ENCODE data around the gene PCDHGC4. TPM values are rescaled to one million over a fixed set of nuclear protein-coding genes. Genes with fewer than 3 reads are reported as not detected.

Gene PCDHGC4
- total and polyA plus RNA-seq, 2 donors (not counting 3 experiments of a cell fraction or from before 2014, with no cell fraction given), result 0.25 to 2.1 TPM

DNA sequence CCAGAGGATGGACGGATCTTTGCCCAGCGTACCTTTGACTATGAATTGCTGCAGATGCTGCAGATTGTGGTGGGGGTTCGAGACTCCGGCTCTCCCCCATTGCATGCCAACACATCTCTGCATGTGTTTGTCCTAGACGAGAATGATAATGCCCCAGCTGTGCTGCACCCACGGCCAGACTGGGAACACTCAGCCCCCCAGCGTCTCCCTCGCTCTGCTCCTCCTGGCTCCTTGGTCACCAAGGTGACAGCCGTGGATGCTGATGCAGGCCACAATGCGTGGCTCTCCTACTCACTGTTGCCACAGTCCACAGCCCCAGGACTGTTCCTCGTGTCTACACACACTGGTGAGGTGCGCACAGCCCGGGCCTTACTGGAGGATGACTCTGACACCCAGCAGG is 5.9 kb downstream of the PCDHGC4 start:
- dilution Hi-C loops (cut with MboI; ENCODE audit: extremely low pct_ligation_motif_present, low sequenced_read_pairs) (no loop called here), intact Hi-C loops (cut with micrococcal nuclease) (no loop called here)
- Histone ChIP-seq H3K36me3 (ENCODE audit: control insufficient read depth in 2 of 2, extremely low read depth in 1 of 2, insufficient read depth in 2 of 2, low read length in 2 of 2) (no peaks in the 10 kb centered on the region), H3K9ac (replicated peaks; ENCODE audit: extremely low read depth, insufficient read depth, low read length) (no peak overlapping the region), H3K9me1 (replicated peaks; ENCODE audit: control insufficient read depth, extremely low read depth, insufficient read depth, low read length) (no peaks in the 10 kb centered on the region), H3K4me3 (replicated peaks in 1 of 3; ENCODE audit: insufficient read depth in 1 of 3, low read depth in 1 of 3, low read length in 3 of 3) (no peak overlapping the region), H3K79me2 (ENCODE audit: control insufficient read depth, insufficient read depth, low read length) (no peaks in the 10 kb centered on the region), H2AFZ (ENCODE audit: low read depth, low read length) (no peak overlapping the region), H3K9me3 (replicated peaks; ENCODE audit: control insufficient read depth, insufficient read depth, low read length) (no peaks in the 10 kb centered on the region), H3K27me3 (ENCODE audit: control insufficient read depth in 2 of 2, insufficient read depth in 2 of 2, low read length in 2 of 2) (peaks cover 10 to 25% of the 10 kb centered on the region in 2 experiments), H3K27ac (ENCODE audit: insufficient read depth, low read depth, low read length) (no peak overlapping the region), H4K20me1 (replicated peaks; ENCODE audit: control insufficient read depth, extremely low read depth, insufficient read depth, low read length) (no peaks in the 10 kb centered on the region), H3K4me2 (ENCODE audit: insufficient read depth, low read length) (no peak overlapping the region), H3K4me1 (ENCODE audit: control insufficient read depth, extremely low read depth, insufficient read depth, low read length) (no peaks in the 10 kb centered on the region)
- CTCF ChIA-PET, result interaction anchor here (1.1 to 1.6 kb wide), 2 partner anchors 15 to 60 kb away, joined by 3 to 6 read pairs; partner anchors contain the start of genes PCDHGA12 and PCDHGC3
- no peak for TF ChIP-seq EZH2 (IDR thresholded peaks at IDR 0.05; ENCODE audit: borderline replicate concordance, low read depth, low read length, severe bottlenecking)
- no peak for TF ChIP-seq GATA2 (IDR thresholded peaks at IDR 0.05; ENCODE audit: insufficient read depth, insufficient read length, low read depth, low read length)
- TF ChIP-seq, protein P1, sequence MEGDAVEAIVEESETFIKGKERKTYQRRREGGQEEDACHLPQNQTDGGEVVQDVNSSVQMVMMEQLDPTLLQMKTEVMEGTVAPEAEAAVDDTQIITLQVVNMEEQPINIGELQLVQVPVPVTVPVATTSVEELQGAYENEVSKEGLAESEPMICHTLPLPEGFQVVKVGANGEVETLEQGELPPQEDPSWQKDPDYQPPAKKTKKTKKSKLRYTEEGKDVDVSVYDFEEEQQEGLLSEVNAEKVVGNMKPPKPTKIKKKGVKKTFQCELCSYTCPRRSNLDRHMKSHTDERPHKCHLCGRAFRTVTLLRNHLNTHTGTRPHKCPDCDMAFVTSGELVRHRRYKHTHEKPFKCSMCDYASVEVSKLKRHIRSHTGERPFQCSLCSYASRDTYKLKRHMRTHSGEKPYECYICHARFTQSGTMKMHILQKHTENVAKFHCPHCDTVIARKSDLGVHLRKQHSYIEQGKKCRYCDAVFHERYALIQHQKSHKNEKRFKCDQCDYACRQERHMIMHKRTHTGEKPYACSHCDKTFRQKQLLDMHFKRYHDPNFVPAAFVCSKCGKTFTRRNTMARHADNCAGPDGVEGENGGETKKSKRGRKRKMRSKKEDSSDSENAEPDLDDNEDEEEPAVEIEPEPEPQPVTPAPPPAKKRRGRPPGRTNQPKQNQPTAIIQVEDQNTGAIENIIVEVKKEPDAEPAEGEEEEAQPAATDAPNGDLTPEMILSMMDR (IDR thresholded peaks at IDR 0.05; ENCODE audit: extremely low read depth in 1 of 2, insufficient read depth in 1 of 2, low read depth in 1 of 2, low read length in 2 of 2), result no peak
- TF ChIP-seq, protein P2, sequence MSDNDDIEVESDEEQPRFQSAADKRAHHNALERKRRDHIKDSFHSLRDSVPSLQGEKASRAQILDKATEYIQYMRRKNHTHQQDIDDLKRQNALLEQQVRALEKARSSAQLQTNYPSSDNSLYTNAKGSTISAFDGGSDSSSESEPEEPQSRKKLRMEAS (IDR thresholded peaks at IDR 0.05; ENCODE audit: insufficient read depth, insufficient read length), result no peak
- TF ChIP-seq POLR2A (IDR thresholded peaks at IDR 0.05; ENCODE audit: low read depth, low read length), result no peak
- TF ChIP-seq MYC (IDR thresholded peaks at IDR 0.05; ENCODE audit: low read depth, low read length), result no peak
- no peak for TF ChIP-seq POLR2AphosphoS5 (IDR thresholded peaks at IDR 0.05; ENCODE audit: insufficient read depth, low read depth, low read length)
- FAIRE-seq, result no peak
- no peak for DNase-seq (ENCODE audit: low read depth, low spot score)
- no TSS peak for BruUV-seq (replicated peaks)
- POLR2A ChIA-PET, result no interaction called here
